ENCODE data around the gene SYNCRIP.

The SYNCRIP gene

GRCh38 chr6:85670573-85670972 lies 27.9 kb upstream of the SYNCRIP start:
- no peak for DNase-seq (ENCODE audit: low spot score)
- no peak for FAIRE-seq

GRCh38 chr6:85669735-85670194 lies 27.1 kb upstream of the SYNCRIP start:
- no peak for FAIRE-seq
- DNase-seq (ENCODE audit: low spot score): no peak

GRCh38 chr6:85662251-85662650 lies 19.6 kb upstream of the SYNCRIP start:
- DNase-seq (ENCODE audit: low spot score) (no peak), FAIRE-seq (no peak)

DNA sequence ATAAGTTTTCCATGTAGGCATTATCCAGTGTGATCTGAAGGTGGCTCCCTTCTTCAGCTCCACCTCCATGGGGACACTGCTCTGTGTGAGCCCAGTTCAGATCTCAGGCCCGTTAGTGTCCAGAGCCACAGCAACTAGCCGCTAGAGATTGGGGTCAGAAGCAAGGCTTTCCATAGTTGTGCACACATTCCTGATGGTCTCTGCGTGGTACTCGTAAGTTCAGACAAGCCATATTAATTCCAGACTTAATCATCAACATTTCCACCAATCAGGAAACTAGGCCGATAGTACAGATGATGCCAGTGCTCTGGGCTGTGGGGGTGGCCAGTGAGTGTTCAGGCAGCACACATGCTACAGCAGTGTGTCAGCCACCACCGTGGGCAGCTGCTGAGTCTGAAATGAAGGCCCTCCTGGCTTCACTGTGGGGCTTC lies 17.5 kb upstream of the SYNCRIP start:
- FAIRE-seq: peak; percentile 48

DNA sequence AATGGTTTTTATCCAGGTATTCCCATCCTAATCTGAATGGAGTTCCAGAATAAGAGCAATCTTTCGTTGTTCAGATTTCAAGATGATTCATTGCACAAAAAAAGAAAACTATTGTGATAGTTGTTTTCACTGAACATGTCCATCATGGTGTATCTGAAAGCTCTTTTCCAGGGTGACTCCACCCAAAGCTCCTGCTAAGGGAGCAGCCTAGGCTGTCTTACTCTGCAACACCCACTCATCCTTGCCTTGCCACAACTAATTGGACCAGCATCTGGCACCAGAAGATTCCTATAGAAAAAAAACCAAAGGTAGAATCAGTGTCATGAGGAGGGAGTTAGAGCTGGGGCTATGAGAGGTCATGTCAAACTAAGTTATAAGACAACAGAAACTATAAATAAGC lies 7.9 kb upstream of the SYNCRIP start:
- DNase-seq (ENCODE audit: low spot score) (no peak), FAIRE-seq (no peak)

More for the DNA sequence above, 17.5 kb upstream of the SYNCRIP start:
- peak; percentile 84 for DNase-seq (ENCODE audit: low spot score)

GRCh38 chr6:85644279-85644762 lies 1.6 kb upstream of the SYNCRIP start:
- FAIRE-seq: no peak
- no peak for DNase-seq (ENCODE audit: low spot score)

GRCh38 chr6:85643537-85644278 lies 1.0 kb upstream of the SYNCRIP start:
- DNase-seq (ENCODE audit: low spot score) (peak; percentile 83), FAIRE-seq (peak; percentile 63)

- FAIRE-seq (no peak), DNase-seq (ENCODE audit: low spot score) (no peak)
These were observed 551 bp downstream of the SYNCRIP start for GRCh38 chr6:85641897-85642773.

DNA sequence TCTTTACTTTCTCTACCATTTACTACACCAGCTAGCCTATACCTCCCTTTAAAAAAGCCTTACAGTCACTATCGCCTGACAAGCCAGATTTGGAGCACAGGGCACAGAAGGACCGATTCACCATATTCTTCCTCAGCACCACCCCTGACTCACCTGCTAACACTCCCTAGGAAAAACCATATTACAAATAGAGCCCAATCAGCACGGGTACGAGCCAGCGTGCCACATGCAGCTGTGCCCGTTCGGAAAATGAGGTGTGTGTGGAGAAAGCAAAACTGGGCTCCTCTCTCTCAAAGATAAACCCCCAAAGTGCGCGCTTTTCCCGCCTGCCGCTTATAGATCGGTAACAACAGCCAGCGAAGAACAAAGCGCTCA lies 1.2 kb downstream of the SYNCRIP start:
- DNase-seq (ENCODE audit: low spot score) (no peak), FAIRE-seq (no peak)

GRCh38 chr6:85640821-85641220 lies 1.9 kb downstream of the SYNCRIP start:
- no peak for DNase-seq (ENCODE audit: low spot score)

DNA sequence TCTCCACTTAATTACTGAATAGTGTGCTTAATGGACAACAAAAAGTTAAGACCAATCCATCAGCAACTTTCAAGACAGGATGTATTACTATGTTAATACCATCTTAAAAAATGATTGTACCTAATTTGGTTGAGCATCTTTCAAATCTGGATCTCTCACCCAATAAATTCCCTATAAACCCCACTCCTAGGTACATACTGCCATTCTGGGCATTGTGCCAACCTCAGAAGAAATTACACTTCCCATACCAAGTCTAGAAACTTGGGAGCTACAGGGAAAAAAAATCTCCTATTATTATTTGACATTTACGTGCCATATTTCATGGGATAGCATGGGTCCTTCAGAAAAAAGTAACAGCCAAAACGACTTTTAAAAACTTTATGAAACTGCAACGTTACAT lies 5.1 kb downstream of the SYNCRIP start:
- DNase-seq (ENCODE audit: low spot score): no peak
- no peak for FAIRE-seq

More at GRCh38 chr6:85640821-85641220, 1.9 kb downstream of the SYNCRIP start:
- FAIRE-seq: no peak

- FAIRE-seq (no peak), DNase-seq (ENCODE audit: low spot score) (no peak)
These were observed 10.3 kb downstream of the SYNCRIP start for GRCh38 chr6:85632164-85632942.

GRCh38 chr6:85631117-85631516 lies 11.6 kb downstream of the SYNCRIP start:
- FAIRE-seq: peak; percentile 63
- DNase-seq (ENCODE audit: low spot score): peak; percentile 23

GRCh38 chr6:85628353-85628752 lies 14.3 kb downstream of the SYNCRIP start:
- FAIRE-seq: no peak
- DNase-seq (ENCODE audit: low spot score): no peak

DNA sequence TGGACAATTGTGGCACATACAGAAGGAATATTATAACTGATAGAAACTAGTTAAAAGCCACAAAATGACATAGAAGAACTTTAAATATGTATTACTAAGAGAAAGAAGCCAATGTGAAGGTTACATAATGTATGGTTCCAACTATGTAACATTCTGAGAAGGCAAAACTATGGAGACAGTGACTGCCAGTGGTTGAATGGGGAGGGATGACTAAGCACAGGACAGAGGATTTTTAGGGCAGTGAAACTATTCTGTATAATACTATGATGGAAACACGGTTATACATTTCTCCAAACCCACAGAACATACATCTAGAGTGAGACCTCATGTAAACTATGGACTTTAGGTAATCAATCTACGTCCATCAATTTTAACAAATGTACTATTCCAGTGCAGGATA lies 22.4 kb downstream of the SYNCRIP start:
- FAIRE-seq: no peak
- DNase-seq (ENCODE audit: low spot score): no peak

DNA sequence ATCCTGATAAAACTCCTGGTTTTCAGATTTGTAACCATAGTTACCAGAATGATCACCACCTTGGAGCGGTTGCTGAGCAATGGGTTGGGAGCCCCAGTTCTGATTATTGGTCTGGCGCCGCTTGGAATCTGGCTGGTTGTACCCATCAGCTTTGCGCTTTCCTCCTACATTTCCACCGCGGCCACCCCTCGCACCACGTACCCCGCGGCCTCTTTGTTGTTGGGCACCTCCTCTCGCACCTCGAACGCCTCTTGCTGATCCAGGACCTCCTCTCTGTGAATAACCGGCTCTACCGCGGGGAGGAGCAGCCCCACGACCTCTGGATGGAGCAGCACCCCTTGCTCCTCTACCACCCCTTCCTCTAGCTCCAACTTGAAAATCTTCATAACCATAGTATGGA lies 27.9 kb downstream of the SYNCRIP start:
- no peak for DNase-seq (ENCODE audit: low spot score)
- no peak for FAIRE-seq

GRCh38 chr6:85612690-85613474 lies 29.8 kb downstream of the SYNCRIP start:
- FAIRE-seq: peak; percentile 52
- DNase-seq (ENCODE audit: low spot score): peak; percentile 29

DNA sequence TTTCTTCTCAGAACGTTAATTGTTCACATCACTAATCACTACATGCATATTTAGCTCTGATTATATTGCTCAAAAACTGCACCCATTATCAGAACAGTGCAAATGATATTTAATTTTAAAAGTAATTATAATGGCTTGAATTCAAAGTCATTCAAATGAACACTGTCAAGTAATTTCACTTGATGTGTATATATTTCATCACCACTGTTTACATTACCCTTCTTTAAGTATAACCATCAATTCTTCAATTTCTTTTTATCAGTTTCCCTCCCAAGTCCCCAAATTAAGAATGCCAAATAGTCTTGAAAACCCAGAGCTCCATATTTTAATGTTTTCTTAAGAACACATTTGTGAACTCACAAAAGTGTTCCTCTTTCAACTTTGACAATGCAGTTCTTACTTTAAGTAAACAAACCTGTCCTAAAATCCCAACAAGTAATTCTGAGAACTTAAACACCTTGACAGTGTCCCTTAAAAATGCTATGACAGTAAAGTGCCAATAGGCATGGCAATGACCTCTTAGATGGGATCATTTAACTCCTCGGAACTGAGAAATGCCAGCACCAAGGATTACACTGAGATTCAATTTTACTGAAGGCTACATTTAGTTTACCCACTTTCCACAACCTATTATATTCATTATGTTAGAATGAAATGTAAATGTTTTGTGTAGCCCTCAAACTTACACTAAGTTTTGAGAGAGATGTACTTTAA lies 32.3 kb downstream of the SYNCRIP start:
- DNase-seq (ENCODE audit: low spot score): no peak
- no peak for FAIRE-seq

GRCh38 chr6:85602100-85602499 lies 40.6 kb downstream of the SYNCRIP start:
- FAIRE-seq: no peak
- no peak for DNase-seq (ENCODE audit: low spot score)

DNA sequence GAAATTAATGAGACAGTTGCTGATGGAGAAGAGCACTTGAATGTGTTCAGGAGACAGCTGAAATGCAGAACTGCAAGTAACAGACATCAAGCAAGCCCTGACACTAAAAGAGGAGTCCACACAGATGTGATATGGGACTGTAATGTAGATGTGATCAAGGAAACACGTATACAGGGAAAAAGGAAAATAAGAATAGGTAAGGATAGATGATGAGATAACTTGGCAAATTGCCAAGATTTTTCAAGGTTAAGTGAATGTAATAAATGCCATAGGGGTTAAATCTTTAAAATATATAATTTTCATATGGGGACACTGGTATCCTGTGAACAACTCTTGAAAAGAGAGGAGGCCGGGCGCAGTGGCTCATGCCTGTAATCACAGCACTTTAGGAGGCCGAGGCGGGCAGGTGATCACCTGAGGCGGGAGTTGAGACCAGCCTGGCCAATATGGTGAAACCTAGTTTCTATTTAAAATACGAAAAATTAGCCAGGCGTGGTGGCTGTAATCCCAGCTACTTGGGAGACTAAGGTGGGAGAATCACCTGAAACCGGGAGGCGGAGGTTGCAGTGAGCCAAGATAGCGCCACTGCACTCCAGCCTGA lies 41.9 kb downstream of the SYNCRIP start:
- DNase-seq (ENCODE audit: low spot score) (no peak), FAIRE-seq (no peak)

Measured in RCC 7860 (cell line).